Right ventricle myocardium inferior (tissue), 1 donor: ENCODE measurements around the gene SUFU. TPM values are rescaled to one million over a fixed set of nuclear protein-coding genes. Genes with fewer than 3 reads are reported as not detected.

ENCODE experiments used
- ATAC-seq: fragments of 200-7000 bp; cut with Tn5 transposase; one replicate; pipeline ENCODE4 v1.9.1; 2020; ENCODE audit warnings: mild to moderate bottlenecking, moderate library complexity
- DNase-seq: peaks from one replicate; pipeline ENCODE4 v3.0.0; 2021; ENCODE audit errors: missing footprints
- intact Hi-C: fragments of 100-400 bp; cut with DNase I; formaldehyde crosslinking; loops from one replicate; pipeline ENCODE4 v1.11.0; 2022
- total RNA-seq: library from RNA; stranded (reverse); fragmentation: NEBNext Ultra II Directional; extraction: Animal tissue kit (Norgen Biotek cat#: 25700); gene quantifications from one replicate; pipeline ENCODE4 v1.2.1, GENCODE V29; 2021
- donor health status: DM: no; HTN: yes; CAD: no; lungs with severe emphysema.

SUFU gene
- total RNA-seq, 1 donor from 2014 or later, result 7.8 TPM

GRCh38 chr10:102602272-102603045 is 98.7 kb downstream of the SUFU start:
- intact Hi-C loops, result no loop called here
- DNase-seq (no peak), ATAC-seq (peak; percentile 66)

GRCh38 chr10:102603946-102604345 is 100.2 kb downstream of the SUFU start:
- ATAC-seq (peak; percentile 56), DNase-seq (no peak)
- intact Hi-C loops, result no loop called here

GRCh38 chr10:102604439-102604841 is 100.7 kb downstream of the SUFU start:
- no peak for ATAC-seq
- DNase-seq, result no peak
- intact Hi-C loops, result no loop called here

- DNase-seq, result no peak
- ATAC-seq, result no peak
- intact Hi-C loops, result no loop called here
Observed at GRCh38 chr10:102605712-102606111, 101.9 kb downstream of the SUFU start.

GRCh38 chr10:102608487-102608886 is 104.7 kb downstream of the SUFU start:
- no peak for DNase-seq
- ATAC-seq, result no peak
- intact Hi-C loops, result no loop called here

GRCh38 chr10:102610441-102610887 is 106.7 kb downstream of the SUFU start:
- ATAC-seq (peak; percentile 8), DNase-seq (no peak)
- intact Hi-C loops, result no loop called here

GRCh38 chr10:102611514-102612087 is 107.8 kb downstream of the SUFU start:
- DNase-seq (no peak), ATAC-seq (no peak)
- intact Hi-C loops, result no loop called here

GRCh38 chr10:102612964-102613275 is 109.1 kb downstream of the SUFU start:
- DNase-seq (no peak), ATAC-seq (no peak)
- intact Hi-C loops, result no loop called here

- no peak for ATAC-seq
- DNase-seq, result no peak
- intact Hi-C loops, result no loop called here
Observed at GRCh38 chr10:102613286-102613685, 109.5 kb downstream of the SUFU start.

GRCh38 chr10:102613785-102614184 is 110.0 kb downstream of the SUFU start:
- intact Hi-C loops, result no loop called here
- ATAC-seq, result peak; percentile 55
- DNase-seq, result no peak

- intact Hi-C loops, result no loop called here
Observed at GRCh38 chr10:102614888-102615287, 111.1 kb downstream of the SUFU start.

GRCh38 chr10:102615361-102615760 is 111.6 kb downstream of the SUFU start:
- intact Hi-C loops, result no loop called here
- ATAC-seq (no peak), DNase-seq (no peak)

More at GRCh38 chr10:102614888-102615287, 111.1 kb downstream of the SUFU start:
- DNase-seq, result no peak
- no peak for ATAC-seq

- peak; percentile 89 for DNase-seq
- peak; percentile 76 for ATAC-seq
- intact Hi-C loops, result no loop called here
Observed at GRCh38 chr10:102616066-102616770, 112.4 kb downstream of the SUFU start.

GRCh38 chr10:102617041-102617440 is 113.3 kb downstream of the SUFU start:
- ATAC-seq (no peak), DNase-seq (no peak)
- intact Hi-C loops, result no loop called here

- DNase-seq, result no peak
- no peak for ATAC-seq
- intact Hi-C loops, result no loop called here
Observed at GRCh38 chr10:102617816-102618215, 114.0 kb downstream of the SUFU start.

GRCh38 chr10:102619281-102619981 is 115.7 kb downstream of the SUFU start:
- ATAC-seq (no peak), DNase-seq (no peak)
- intact Hi-C loops, result no loop called here

- DNase-seq (no peak), ATAC-seq (peak; percentile 51)
- intact Hi-C loops, result loop anchor here (2.0 kb wide), 1 partner anchor 23 kb away; no protein-coding TSS in a partner anchor
Observed at GRCh38 chr10:102620138-102620590, 116.4 kb downstream of the SUFU start.

- intact Hi-C loops, result loop anchor here (2.0 kb wide), 1 partner anchor 22 kb away; no protein-coding TSS in a partner anchor
- peak; percentile 66 for ATAC-seq
- DNase-seq, result no peak
Observed at GRCh38 chr10:102620591-102621442, 117.0 kb downstream of the SUFU start.
